Vagina (tissue), 2 donors: ENCODE measurements around the gene GSTO1. TPM values are rescaled to one million over a fixed set of nuclear protein-coding genes. Genes with fewer than 3 reads are reported as not detected.

Source experiments
- DNase-seq, 2 donors: peaks; one replicate each; pipeline ENCODE4 v3.0.0-alpha.2; 2017; ENCODE audit errors: extremely low spot score in 2 of 2
- H3K27ac ChIP-seq: fragments of 200-600 bp; sonication (generic); one replicate; pipeline ENCODE4 v1.5.1; 2019
- H3K27me3 ChIP-seq: fragments of 200-600 bp; sonication (generic); one replicate; pipeline ENCODE4 v1.5.1; 2019
- H3K36me3 ChIP-seq, 2 donors: fragments of 200-600 bp; sonication (generic); one replicate each; pipeline ENCODE4 v1.5.1; 2017 to 2019
- H3K4me1 ChIP-seq: fragments of 200-600 bp; sonication (generic); one replicate; pipeline ENCODE4 v1.5.1; 2019
- H3K4me3 ChIP-seq, 2 donors: fragments of 200-600 bp; sonication (generic); 1 replicate in 1 of 2; 2 replicates in 1 of 2; pipeline ENCODE4 v1.5.1; 2016 to 2019
- H3K9me3 ChIP-seq: fragments of 200-600 bp; sonication (generic); one replicate; pipeline ENCODE4 v1.5.1; 2019
- POLR2A ChIP-seq, 2 donors: fragments of 450-650 bp; IDR thresholded peaks; one replicate each; pipeline ENCODE4 v1.6.1; 2017; ENCODE audit warnings: antibody characterized with exemption in 2 of 2, mild to moderate bottlenecking in 2 of 2, moderate library complexity in 2 of 2
- POLR2AphosphoS5 ChIP-seq, 2 donors: sonication (generic); formaldehyde crosslinking; IDR thresholded peaks; one replicate each; pipeline ENCODE4 v1.9.0; 2017; ENCODE audit warnings: antibody characterized with exemption in 2 of 2, mild to moderate bottlenecking in 2 of 2, low read depth in 1 of 2; ENCODE audit not compliant: insufficient read depth in 1 of 2
- intact Hi-C: fragments of 100-400 bp; cut with DNase I; formaldehyde crosslinking; loops from one replicate; pipeline ENCODE4 v1.15.1; 2023
- total RNA-seq: library from RNA; depleted of rRNA; stranded (reverse); fragments of >200 nt; gene quantifications from one replicate; pipeline ENCODE4 v1.2.3, GENCODE V29; 2016
- TF ChIP-seq, protein P1 (sequence below), 3 experiments: fragments of 450-650 bp in 2 of 3; fragments of 200-600 bp in 1 of 3; sonication (generic) in 1 of 3; IDR thresholded peaks; one replicate each; pipeline ENCODE4 v1.5.1; 2017 to 2019; ENCODE audit warnings: antibody characterized with exemption in 3 of 3, mild to moderate bottlenecking in 2 of 3, moderate library complexity in 2 of 3

The GSTO1 gene
- total RNA-seq, 1 donor from 2014 or later, result 69.5 TPM

DNA sequence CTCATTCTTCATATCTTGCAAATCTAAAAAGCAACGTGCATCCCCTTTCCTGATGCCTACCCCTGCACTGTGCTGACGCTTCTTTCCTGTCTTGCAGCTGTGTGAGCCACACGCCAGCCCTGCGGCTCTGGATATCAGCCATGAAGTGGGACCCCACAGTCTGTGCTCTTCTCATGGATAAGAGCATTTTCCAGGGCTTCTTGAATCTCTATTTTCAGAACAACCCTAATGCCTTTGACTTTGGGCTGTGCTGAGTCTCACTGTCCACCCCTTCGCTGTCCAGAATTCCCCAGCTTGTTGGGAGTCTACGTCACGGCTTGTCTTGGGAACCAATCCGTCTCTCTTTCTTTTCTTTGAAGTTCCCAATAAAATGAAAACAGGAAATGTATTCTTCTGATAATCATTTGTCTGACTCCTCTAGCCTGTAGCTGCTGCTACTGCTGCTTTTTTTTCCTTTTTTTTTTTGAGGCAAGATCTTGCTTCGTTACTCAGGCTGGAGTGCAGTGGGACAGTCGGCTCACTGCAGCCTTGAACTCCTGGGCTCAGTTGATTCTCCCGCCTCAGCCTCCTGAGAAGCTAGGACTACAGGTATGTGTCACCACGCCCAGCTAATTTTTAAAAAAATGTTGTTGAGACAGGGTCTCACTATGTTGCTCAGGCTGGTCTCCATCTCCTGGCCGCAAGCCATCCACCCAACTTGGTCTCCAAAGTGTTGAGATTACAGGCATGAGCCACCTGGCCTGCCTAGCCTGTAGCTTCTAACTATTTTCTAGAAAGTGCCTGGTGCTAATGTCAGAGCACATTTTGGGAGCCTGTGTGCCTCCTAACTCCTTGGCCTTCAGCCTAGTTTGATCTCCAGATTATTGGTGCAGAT is 44.6 kb downstream of the GSTO1 start:
- H3K36me3 ChIP-seq, result no peaks in the 10 kb centered on the region
- no peak overlapping the region for H3K27ac ChIP-seq
- no peak overlapping the region for H3K4me3 ChIP-seq
- intact Hi-C loops, result no loop called here
- TF ChIP-seq POLR2A (IDR thresholded peaks at IDR 0.05) (no peak), POLR2AphosphoS5 (IDR thresholded peaks at IDR 0.05; ENCODE audit: insufficient read depth in 1 of 2, low read depth in 1 of 2) (no peak)
- TF ChIP-seq, protein P1, sequence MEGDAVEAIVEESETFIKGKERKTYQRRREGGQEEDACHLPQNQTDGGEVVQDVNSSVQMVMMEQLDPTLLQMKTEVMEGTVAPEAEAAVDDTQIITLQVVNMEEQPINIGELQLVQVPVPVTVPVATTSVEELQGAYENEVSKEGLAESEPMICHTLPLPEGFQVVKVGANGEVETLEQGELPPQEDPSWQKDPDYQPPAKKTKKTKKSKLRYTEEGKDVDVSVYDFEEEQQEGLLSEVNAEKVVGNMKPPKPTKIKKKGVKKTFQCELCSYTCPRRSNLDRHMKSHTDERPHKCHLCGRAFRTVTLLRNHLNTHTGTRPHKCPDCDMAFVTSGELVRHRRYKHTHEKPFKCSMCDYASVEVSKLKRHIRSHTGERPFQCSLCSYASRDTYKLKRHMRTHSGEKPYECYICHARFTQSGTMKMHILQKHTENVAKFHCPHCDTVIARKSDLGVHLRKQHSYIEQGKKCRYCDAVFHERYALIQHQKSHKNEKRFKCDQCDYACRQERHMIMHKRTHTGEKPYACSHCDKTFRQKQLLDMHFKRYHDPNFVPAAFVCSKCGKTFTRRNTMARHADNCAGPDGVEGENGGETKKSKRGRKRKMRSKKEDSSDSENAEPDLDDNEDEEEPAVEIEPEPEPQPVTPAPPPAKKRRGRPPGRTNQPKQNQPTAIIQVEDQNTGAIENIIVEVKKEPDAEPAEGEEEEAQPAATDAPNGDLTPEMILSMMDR (IDR thresholded peaks at IDR 0.05), result no peak
- peaks cover 17% of the 10 kb centered on the region for H3K4me1 ChIP-seq
- DNase-seq, result no peak
- no peaks in the 10 kb centered on the region for H3K27me3 ChIP-seq
- H3K9me3 ChIP-seq, result no peaks in the 10 kb centered on the region

DNA sequence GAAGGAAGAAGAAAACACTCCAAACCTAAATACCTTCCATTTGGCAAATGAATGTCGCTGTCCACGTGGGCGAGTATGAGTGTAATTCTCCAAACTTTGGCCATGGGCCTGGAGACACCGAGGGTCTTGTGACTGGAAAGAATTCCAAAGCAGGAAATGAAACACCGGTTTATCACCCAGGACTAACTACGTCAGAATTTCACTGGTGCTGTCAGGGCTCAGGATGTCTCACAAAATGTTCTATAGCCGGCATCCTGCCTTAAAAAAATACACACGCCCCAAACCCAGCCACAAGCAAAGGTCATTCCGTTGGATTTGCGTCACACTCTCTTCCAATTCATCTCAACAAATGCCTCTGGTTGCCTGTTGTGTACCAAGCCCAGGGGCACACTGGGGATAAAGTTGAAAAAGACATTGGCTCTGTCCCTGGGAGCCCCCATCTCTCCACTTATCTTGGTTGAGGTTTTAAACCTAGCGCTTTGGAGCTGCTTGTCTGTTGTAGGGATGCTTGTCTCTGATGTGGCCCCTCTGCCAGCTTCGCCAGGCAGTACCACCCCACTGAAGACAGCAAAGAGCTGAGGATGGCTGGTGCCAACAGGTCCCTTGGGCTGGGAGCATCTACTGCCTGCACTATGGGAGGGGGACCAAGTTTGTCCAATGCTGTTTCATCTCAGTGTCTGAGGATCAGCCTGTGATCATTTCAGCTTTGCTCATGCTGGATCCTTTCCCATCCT is 45.5 kb downstream of the GSTO1 start:
- Histone ChIP-seq H3K36me3 (no peaks in the 10 kb centered on the region), H3K27ac (peak overlapping the region; percentile 76), H3K4me3 (no peak overlapping the region), H3K27me3 (no peaks in the 10 kb centered on the region), H3K4me1 (peaks cover 23% of the 10 kb centered on the region), H3K9me3 (no peaks in the 10 kb centered on the region)
- peak in 1 of 2 donors; percentile 91 for DNase-seq
- intact Hi-C loops, result loop anchor here (5.0 kb wide), 1 partner anchor 37 kb away; the partner anchor contains the start of gene ITPRIP
- TF ChIP-seq POLR2AphosphoS5 (IDR thresholded peaks at IDR 0.05; ENCODE audit: insufficient read depth in 1 of 2, low read depth in 1 of 2) (peak in 1 of 2 donors; percentile 62), POLR2A (IDR thresholded peaks at IDR 0.05) (no peak)

DNA sequence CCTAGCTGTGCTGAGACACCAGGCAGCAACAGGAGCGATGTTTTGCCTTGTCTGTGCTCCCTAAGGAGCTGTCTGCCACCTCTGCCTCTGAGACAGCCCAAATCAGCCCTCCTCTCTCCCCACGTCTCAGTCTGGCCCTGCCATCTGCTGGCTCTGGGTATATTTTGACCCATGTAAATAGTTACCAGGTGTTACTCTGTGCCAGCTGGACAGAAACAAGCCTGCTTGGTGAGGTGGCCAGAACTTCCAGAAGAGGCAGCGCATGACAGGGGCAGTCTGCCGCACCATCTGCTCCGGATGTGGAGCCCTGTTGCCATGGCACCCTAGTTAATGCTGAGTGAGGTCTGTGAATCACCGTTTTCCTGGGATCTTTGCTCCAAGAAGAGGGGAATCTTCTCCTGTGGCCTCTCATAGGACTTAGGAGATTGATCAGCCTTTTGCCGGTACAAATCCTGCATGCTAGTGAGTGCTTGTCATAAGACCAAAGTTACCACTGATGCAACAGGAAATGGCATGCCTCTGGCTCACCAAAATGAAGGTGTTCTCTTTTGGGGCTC is 46.1 kb downstream of the GSTO1 start:
- peaks cover 30% of the 10 kb centered on the region for H3K4me1 ChIP-seq
- no peaks in the 10 kb centered on the region for H3K9me3 ChIP-seq
- no peak for DNase-seq
- intact Hi-C loops, result loop anchor here (5.0 kb wide), 1 partner anchor 36 kb away; the partner anchor contains the start of gene ITPRIP
- H3K27me3 ChIP-seq, result no peaks in the 10 kb centered on the region
- H3K27ac ChIP-seq, result peak overlapping the region; percentile 76
- H3K36me3 ChIP-seq, result no peaks in the 10 kb centered on the region
- TF ChIP-seq, protein P1 (IDR thresholded peaks at IDR 0.05), result no peak
- TF ChIP-seq POLR2AphosphoS5 (IDR thresholded peaks at IDR 0.05; ENCODE audit: insufficient read depth in 1 of 2, low read depth in 1 of 2), result peak; percentile 13 to 53
- no peak for TF ChIP-seq POLR2A (IDR thresholded peaks at IDR 0.05)
- H3K4me3 ChIP-seq, result no peak overlapping the region

DNA sequence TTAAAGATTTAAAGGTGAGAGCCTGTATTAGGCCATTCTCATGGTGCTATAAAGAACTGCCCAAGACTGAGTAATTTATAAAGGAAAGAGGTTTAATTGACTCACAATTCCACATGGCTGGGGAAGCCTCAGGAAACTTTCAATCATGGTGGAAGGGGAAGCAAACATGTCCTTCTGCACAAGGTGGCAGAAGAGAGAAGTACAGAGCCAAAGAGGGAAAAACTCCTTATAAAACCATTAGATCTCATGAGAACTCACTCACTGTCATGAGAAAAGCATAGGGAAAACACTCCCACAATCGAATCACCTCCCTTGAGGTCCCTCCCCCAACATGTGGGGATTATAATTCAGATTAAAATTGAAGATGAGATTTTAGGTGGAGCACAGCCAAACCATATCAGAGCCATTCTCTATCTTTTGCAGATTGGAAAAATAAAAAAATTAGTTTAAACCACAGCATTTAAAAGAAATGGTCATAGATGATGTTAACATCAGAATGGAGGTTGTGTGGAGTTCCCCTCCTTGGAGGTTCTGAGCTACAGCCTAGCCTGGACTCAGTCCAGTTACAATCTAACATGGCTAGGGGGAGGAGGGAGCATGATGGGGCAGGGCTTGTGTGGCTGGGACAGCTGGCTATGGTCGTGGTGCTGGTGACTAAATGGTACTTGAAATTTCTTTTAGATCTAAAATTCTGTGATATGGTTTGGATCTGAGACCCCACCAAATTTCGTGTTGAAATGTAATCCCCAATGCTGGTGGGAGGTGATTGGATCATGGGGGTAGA is 47.4 kb downstream of the GSTO1 start:
- H3K27me3 ChIP-seq, result no peaks in the 10 kb centered on the region
- H3K27ac ChIP-seq, result no peak overlapping the region
- no peaks in the 10 kb centered on the region for H3K36me3 ChIP-seq
- H3K4me1 ChIP-seq, result peaks cover 38% of the 10 kb centered on the region
- no peak for TF ChIP-seq POLR2AphosphoS5 (IDR thresholded peaks at IDR 0.05; ENCODE audit: insufficient read depth in 1 of 2, low read depth in 1 of 2)
- no peak for TF ChIP-seq POLR2A (IDR thresholded peaks at IDR 0.05)
- TF ChIP-seq, protein P1 (IDR thresholded peaks at IDR 0.05), result no peak
- no peak overlapping the region for H3K4me3 ChIP-seq
- intact Hi-C loops, result loop anchor here (5.0 kb wide), 1 partner anchor 35 kb away; the partner anchor contains the start of gene ITPRIP
- H3K9me3 ChIP-seq, result no peaks in the 10 kb centered on the region
- no peak for DNase-seq
